ENCODE results near the gene RESF1. TPM values are rescaled to one million over a fixed set of nuclear protein-coding genes. Genes with fewer than 3 reads are reported as not detected.

The RESF1 gene
- total RNA-seq, 1 experiment from 2014 or later: 172 TPM

DNA sequence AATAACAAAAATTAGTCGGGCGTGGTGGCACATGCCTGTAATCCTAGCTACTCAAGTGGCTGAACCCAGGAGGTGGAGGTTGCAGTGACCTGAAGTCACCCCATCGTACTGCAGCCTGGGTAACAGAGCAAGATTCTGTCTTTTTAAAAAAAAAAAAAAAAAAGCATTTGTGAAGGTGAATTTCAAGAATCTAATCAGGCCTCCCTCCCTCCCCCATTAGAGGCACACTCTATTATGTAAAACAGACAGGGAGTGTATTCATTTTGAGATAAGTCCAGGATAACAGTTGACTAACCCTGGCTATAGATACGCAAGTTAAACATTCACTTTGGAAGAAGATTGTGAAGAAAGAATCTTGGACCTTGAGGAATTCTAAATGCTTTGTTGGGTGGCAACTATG lies 2.9 kb downstream of the RESF1 start:
- H3K4ac ChIP-seq (ENCODE audit: low read depth, low read length): no peak overlapping the region
- no peak overlapping the region for H3K9ac ChIP-seq (ENCODE audit: extremely low read depth, insufficient read length, low read length)
- no peak overlapping the region for H3K14ac ChIP-seq (ENCODE audit: insufficient read depth, low read length)
- H4K5ac ChIP-seq (ENCODE audit: insufficient read length, low read depth, low read length): no peak overlapping the region
- no peak overlapping the region for H3T11ph ChIP-seq (ENCODE audit: low read length)
- H2BK120ac ChIP-seq (ENCODE audit: low read depth, low read length, poor library complexity, severe bottlenecking): no peak overlapping the region
- H3K27ac ChIP-seq (ENCODE audit: insufficient read length, low read depth, low read length): no peak overlapping the region
- no CpG with 5 or more reads among the region's 4 CpGs for WGBS (ENCODE audit: extremely low coverage, insufficient read length, low lambda C conversion rate)
- no peak overlapping the region for H2AK5ac ChIP-seq (ENCODE audit: insufficient read length, low read length)
- no peak overlapping the region for H3K56ac ChIP-seq (ENCODE audit: insufficient read length, low read depth, low read length)
- H3K23ac ChIP-seq (ENCODE audit: insufficient read length, low read depth, low read length): no peak overlapping the region
- no peaks in the 10 kb centered on the region for H3K79me1 ChIP-seq (ENCODE audit: insufficient read depth, low read depth, low read length, poor library complexity, severe bottlenecking)
- peaks cover 6% of the 10 kb centered on the region for H3K23me2 ChIP-seq (ENCODE audit: insufficient read length, low read depth, low read length, poor library complexity, severe bottlenecking)
- peaks cover 54% of the 10 kb centered on the region; the same call in 1 of the 2 replicates for H3K79me2 ChIP-seq (ENCODE audit: insufficient read depth, low read length)
- H2BK5ac ChIP-seq (ENCODE audit: insufficient read length, low read length): no peak overlapping the region
- peaks cover 46 to 68% (median 52%) of the 10 kb centered on the region in 3 experiments for H3K36me3 Mint-ChIP-seq (ENCODE audit: insufficient read depth in 1 of 3, low read depth in 3 of 3)
- no peaks in the 10 kb centered on the region for H3K27me3 ChIP-seq (ENCODE audit: insufficient read depth, low read length)
- H2BK20ac ChIP-seq (ENCODE audit: low read depth, low read length, poor library complexity, severe bottlenecking): no peak overlapping the region
- peaks cover 14% of the 10 kb centered on the region for H3K4me1 ChIP-seq (ENCODE audit: insufficient read depth, low read length)
- H2AFZ ChIP-seq (ENCODE audit: low read length): no peak overlapping the region
- H3K18ac ChIP-seq (ENCODE audit: insufficient read length, low read depth, low read length): no peak overlapping the region
- TF ChIP-seq, protein P1, sequence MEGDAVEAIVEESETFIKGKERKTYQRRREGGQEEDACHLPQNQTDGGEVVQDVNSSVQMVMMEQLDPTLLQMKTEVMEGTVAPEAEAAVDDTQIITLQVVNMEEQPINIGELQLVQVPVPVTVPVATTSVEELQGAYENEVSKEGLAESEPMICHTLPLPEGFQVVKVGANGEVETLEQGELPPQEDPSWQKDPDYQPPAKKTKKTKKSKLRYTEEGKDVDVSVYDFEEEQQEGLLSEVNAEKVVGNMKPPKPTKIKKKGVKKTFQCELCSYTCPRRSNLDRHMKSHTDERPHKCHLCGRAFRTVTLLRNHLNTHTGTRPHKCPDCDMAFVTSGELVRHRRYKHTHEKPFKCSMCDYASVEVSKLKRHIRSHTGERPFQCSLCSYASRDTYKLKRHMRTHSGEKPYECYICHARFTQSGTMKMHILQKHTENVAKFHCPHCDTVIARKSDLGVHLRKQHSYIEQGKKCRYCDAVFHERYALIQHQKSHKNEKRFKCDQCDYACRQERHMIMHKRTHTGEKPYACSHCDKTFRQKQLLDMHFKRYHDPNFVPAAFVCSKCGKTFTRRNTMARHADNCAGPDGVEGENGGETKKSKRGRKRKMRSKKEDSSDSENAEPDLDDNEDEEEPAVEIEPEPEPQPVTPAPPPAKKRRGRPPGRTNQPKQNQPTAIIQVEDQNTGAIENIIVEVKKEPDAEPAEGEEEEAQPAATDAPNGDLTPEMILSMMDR (conservative IDR thresholded peaks at IDR 0.05): no peak
- H4K91ac ChIP-seq (ENCODE audit: insufficient read length, low read depth, low read length): no peak overlapping the region
- H3K9me3 ChIP-seq (ENCODE audit: control insufficient read depth, low read depth, low read length): no peaks in the 10 kb centered on the region
- H3K4me1 Mint-ChIP-seq: peaks cover 61 to 69% of the 10 kb centered on the region in 2 experiments
- no peak overlapping the region for H4K8ac ChIP-seq (replicated peaks; ENCODE audit: insufficient read length, low read depth, low read length)
- DNase-seq: no peak
- no peak overlapping the region for H3K4me2 ChIP-seq (ENCODE audit: insufficient read depth, insufficient read length, low read length)
- H4K20me1 ChIP-seq (ENCODE audit: control insufficient read depth, insufficient read depth, insufficient read length): no peaks in the 10 kb centered on the region
- no peaks in the 10 kb centered on the region; the same call in 1 of the 2 replicates for H3K27me3 Mint-ChIP-seq (ENCODE audit: low read depth)
- no peak overlapping the region for H2BK12ac ChIP-seq (ENCODE audit: insufficient read length, low read depth, low read length)
- H3K27ac Mint-ChIP-seq: peak overlapping the region in 1 of 3 experiments; percentile 87; a peak in 3 of 7 replicates
- peaks cover 0 to 10% of the 10 kb centered on the region in 2 experiments; a peak in 3 of 5 replicates for H3K9me3 Mint-ChIP-seq
- H3K4me3 Mint-ChIP-seq: peak overlapping the region in 1 of 2 experiments; percentile 96; a peak in 2 of 5 replicates
- H2BK15ac ChIP-seq (ENCODE audit: low read depth, low read length): no peak overlapping the region
